HG02759 (cell line): ENCODE results near the gene PTGES3.
A peak's percentile ranks its signal among the peaks of the same experiment; 100 is the strongest.
"Not testable (repeated sequence)": the region's sequence is repeated elsewhere in the genome, so short reads cannot be mapped to it uniquely, and the experiment has no call there.

Source experiments
- ATAC-seq: cut with Tn5 transposase; IDR thresholded peaks from one replicate; pipeline ENCODE4 v1.9.1; 2021; ENCODE audit warnings: mild to moderate bottlenecking, moderate library complexity; ENCODE audit not compliant: unreplicated experiment

The PTGES3 gene

DNA sequence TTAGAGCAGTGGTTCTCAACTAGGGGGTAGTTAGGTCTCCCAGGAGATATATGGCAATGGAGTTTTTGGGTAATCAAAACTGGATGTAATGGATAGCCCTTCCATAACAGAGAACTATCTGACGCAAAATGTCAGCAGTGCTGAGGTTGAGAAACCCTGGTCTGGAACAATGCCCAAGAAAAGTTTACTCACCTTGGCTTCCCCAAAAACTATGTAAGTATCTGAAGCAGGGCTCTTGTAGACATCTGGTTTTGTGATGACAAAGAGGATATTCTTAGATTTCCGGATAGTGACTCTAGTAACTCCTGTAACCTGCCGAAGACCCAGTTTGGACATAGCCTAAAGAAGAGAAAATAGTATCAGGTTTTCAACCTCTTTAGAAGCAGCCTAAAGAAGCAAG is 25.3 kb upstream of the PTGES3 start:
- ATAC-seq, result no peak

GRCh38 chr12:56709759-56710376 is 21.8 kb upstream of the PTGES3 start:
- no peak for ATAC-seq

DNA sequence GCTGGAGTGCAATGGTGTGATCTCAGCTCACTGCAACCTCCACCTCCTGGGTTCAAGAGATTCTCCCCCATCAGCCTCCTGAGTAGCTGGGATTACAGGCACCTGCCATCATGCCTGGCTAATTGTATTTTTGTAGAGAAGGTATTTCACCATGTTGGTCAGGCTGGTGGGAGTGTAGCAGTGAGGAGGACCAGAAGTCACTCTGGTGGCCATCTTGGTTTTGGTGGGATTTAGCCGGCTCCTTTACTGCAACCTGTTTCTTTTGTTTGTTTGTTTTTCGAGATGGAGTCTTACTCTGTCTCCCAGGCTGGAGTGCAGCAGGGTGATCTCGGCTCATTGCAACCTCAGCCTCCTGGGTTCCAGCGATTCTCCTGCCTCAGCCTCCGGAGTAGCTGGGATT is 16.4 kb upstream of the PTGES3 start:
- not testable (repeated sequence) for ATAC-seq

- ATAC-seq, result no peak
Measured at GRCh38 chr12:56699020-56699661, 11.1 kb upstream of the PTGES3 start.

DNA sequence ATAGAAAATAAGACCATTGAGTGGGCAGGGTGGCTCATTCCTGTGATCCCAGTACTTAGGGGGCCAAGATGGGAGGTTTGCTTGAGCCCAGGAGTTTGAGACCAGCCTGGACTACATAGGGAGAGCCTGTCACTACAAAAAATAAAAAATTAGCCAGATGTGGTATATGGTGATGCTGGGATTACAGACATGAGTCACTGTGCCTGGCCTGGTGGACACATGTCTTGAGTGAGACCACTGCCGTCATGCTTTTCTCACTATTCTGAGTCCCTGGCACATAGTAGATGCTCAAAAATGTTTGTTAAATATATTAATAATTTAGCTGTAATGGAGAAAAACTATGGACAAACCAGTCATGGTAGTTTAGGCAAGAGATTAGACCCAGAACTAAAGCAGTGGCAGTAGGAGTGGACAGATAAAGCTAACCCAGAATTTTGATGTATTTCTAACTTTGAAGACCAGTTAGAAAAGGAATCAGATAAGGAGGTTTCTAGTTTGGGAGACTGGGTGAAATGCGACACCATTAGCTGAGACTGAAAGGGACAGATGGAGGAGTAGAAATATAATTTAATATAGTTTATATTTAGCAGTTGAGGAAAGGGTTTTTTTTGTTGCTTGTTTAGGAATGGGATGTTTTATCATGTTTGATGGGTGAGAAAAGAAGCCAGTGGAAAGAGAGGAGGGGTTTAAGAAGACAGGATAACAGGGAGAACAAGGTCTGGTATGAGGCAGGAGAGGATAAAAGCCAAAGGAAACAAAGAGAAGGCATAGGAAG is 7.4 kb upstream of the PTGES3 start:
- ATAC-seq, result no peak

GRCh38 chr12:56694161-56694560 is 6.1 kb upstream of the PTGES3 start:
- no peak for ATAC-seq

DNA sequence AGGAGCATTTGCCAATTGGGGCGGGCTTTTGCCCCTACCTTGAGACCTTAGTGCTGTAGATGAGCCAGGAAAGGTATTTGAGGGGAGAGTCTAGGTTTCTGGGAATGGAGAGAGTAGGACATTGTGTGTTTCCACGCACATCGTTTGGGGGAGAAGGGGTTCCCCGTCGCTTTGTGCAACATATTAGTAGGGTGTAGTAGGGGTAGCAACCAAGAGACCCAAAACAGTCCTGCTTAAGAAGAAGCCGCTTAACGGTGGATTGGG is 694 bp upstream of the PTGES3 start:
- no peak for ATAC-seq

- ATAC-seq, result peak; percentile 42
Measured at GRCh38 chr12:56687223-56688128, 608 bp downstream of the PTGES3 start.

DNA sequence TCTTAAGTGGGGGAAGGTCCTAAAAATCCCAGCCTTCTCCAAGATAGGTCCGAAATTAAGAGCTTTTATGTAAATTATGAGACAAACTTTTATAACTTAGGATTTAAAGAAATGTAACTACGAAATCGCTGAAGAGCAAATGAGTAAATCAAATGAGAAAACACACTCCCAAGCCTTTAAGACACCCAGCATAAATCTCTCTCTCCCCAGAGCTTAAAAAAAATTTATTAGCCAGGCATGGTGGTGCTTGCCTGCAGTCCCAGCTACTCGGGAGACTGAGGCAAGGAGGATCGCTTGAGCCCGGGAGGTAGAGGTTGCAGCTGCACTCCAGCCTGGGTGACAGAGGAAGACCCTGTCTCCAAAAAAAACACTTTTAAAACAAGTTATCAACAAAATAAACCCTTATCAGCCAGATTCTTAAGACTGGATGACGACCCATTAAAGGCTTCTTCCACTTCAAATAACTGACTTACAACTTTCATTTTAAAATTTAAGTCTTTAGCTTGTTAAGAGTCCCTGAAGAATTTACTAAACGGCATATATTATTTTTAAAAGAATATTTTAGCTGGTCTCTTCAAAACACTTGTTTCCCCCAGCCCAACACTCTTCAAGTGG is 3.2 kb downstream of the PTGES3 start:
- ATAC-seq, result no peak

DNA sequence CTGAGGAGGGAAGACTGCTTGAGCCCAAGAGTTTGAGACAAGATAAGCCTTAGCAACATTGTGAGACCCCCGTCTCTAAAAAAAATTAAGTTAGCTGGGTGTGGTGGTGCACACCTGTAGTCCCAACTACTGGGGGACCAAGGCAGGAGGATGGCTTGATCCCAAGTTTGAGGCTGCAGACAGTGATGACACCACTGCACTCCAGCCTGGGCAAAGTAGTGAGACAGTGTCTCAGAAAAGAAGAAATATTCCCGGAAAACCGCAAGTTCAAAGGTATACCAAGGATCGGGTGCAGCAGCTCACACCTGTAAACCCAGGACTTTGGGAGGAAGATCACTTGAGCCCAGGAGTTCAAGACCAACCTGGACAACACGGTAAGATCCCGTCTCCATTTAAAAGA is 5.8 kb downstream of the PTGES3 start:
- ATAC-seq, result no peak

DNA sequence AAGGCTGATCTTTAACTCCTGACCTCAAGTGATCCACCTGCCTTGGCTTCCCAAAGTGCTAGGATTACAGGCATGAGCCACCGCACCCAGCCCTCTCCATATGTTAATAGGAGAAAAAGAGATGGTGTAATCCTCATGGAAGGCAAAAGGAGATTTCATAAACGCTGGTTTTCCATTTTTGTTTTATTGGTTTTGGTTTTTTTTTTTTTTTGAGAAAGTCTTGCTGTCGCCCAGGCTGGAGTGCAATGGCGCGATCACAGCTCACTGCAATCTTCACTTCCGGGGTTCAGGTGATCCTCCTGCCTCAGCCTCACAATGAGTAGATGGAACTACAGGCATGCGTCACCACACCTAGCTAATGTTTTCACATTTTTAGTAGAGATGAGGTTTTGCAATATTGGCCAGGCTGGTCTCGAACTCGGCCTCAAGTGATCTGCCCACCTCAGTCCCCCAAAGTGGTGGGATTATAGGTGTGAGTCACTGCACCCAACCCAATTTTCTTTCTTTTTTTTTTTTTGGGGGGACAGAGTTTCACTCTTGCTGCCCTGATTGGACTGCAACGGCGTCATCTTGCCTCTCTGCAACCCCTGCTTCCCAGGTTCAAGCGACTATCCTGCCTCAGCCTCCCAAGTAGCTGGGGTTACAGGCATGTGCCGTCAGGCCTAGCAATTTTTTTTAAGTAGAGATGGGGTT is 8.1 kb downstream of the PTGES3 start:
- ATAC-seq, result no peak

DNA sequence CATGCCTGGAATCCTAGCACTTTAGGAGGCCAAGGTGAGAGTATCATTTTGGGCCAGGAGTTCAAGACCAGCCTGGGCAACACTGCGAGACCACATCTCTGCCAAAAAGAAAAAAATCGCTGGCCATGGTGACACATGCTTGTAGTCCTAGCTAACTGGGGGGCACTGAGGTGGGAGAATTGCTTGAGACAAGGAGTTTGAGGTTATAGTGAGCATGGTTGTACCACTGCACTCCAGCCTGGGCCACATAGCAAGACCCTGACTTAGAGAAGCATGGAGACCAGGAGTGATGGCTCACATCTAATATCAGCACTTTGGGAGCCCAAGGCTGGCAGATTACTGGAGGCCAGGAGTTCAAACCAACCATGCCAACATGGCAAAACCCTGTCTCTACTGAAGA is 9.2 kb downstream of the PTGES3 start:
- no peak for ATAC-seq

GRCh38 chr12:56677680-56678079 is 10.4 kb downstream of the PTGES3 start:
- ATAC-seq, result peak; percentile 48

GRCh38 chr12:56676851-56677580 is 11.1 kb downstream of the PTGES3 start:
- ATAC-seq, result no peak

- ATAC-seq, result no peak
Measured at GRCh38 chr12:56671608-56672007, 16.5 kb downstream of the PTGES3 start.

GRCh38 chr12:56670836-56671235 is 17.2 kb downstream of the PTGES3 start:
- no peak for ATAC-seq

GRCh38 chr12:56668197-56668457 is 20.0 kb downstream of the PTGES3 start:
- no peak for ATAC-seq

DNA sequence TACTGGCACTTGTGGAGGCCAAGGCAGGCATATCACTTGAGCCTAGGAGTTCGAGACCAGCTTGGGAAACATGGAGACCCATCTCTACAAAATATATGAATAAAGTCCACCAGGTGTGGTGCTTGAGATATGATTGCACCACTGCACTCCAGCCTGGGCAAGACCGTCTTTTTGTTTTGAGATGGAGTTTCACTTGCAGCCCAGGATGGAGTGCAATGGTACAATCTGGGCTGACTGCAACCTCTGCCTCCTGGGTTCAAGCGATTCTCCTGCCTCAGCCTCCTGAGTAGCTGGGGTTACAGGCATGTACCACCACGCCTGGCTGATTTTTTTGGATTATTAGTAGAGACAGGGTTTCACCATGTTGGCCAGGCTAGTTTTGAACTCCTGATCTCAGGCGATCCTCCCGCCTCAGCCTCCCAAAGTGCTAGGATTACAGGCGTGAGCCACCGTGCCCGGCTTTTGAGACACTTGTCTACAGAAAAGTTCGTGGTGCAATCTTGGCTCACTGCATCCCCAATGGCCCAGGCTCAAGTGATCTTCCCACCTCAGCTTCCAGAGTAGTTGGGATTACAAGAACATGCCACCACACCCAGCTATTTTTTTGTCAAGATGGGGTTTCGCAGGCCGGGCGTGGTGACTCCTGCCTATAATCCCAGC is 26.0 kb downstream of the PTGES3 start:
- ATAC-seq, result no peak

GRCh38 chr12:56661560-56661959 is 26.5 kb downstream of the PTGES3 start:
- no peak for ATAC-seq
